GM18873 (cell line): Measurements from ENCODE around the gene HAT1.
A peak's percentile ranks its signal among the peaks of the same experiment; 100 is the strongest.
"Not testable (repeated sequence)": the region's sequence is repeated elsewhere in the genome, so short reads cannot be mapped to it uniquely, and the experiment has no call there.

Source experiments
- ATAC-seq: cut with Tn5 transposase; IDR thresholded peaks from one replicate; pipeline ENCODE4 v1.9.1; 2021; ENCODE audit warnings: mild to moderate bottlenecking, moderate library complexity, moderate number of reproducible peaks; ENCODE audit not compliant: unreplicated experiment, low FRiP score

Gene HAT1

GRCh38 chr2:171966235-171966634 lies 44.0 kb downstream of the HAT1 start:
- ATAC-seq: no peak

DNA sequence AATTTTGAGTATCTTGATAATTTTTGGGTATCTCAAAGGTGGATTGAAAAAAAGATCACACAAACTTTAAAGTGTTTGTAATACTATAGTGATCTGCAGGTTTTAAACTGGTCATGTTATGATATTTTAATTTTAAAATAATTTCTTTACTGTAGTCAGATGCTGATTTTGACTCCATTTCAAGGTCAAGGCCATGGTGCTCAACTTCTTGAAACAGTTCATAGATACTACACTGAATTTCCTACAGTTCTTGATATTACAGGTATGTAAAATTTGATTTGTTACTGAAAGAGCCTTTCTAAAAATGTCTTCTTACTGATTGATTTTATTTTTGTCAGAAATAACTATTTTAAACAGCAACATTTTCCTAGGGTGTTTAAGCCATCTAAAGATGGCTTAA lies 44.4 kb downstream of the HAT1 start:
- ATAC-seq: no peak

DNA sequence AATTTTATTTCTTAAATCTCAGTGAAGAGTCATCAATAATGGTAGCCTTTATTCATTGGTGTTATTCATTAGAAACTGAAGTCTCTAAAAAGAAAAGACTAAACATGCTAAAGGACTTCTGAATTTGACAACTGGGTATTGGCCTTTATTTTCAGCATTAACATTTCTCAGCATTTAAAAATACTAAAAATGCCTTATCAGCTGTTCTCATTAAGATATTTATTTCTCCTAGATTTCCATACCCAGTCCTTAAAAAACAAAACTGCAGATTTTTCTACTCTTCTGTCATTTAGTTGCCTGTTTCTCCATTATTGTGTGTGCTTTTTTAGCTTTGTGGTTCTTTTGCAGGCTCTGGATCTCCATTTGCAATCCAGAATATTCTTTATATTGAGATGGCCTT lies 46.2 kb downstream of the HAT1 start:
- no peak for ATAC-seq

DNA sequence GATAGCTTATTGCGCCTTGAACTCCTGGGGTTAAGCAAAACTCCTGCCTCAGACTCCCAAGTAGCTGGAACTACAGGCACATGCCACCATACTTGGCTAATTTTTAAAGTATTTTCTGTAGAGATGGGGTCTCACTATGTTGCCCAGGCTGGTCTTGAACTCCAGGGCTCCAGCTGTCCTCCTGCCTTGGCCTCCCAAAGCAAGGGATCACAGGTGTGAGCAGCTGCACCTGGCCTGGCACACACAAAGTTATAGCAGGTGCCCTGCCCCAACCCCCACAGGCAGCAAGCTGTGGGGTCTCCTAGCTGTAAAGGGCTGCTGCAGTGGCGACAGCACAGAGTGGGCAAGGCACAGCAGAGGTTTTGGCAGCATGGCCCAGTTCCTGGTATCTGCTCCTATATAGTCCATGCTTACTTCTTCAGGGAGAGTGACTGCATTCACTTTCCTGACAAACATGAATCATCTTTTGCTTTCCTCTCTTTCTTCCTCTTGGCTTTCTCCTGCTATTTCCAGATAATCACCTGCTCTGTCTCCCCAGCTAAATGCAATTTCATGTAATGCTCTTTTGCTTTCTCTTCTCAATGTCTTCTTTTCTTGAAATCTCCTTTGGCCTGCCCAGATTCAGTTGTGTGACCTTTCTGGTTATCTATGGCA lies 50.2 kb downstream of the HAT1 start:
- no peak for ATAC-seq

DNA sequence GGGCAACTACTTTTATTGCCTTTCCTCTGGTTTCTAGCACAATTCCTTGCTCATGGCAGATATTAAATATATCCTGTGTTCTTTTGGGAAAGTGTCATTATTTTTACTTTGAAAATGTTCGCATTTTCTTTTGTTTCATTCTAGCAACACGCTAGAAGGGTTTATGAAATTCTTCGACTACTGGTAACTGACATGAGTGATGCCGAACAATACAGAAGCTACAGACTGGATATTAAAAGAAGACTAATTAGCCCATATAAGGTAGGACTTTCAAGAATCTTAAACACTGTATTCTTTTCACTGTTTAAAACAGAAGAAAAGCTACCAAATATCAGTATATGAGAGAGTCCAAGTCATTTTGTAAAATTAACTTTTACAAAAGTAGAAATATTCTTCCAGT lies 56.8 kb downstream of the HAT1 start:
- ATAC-seq: no peak

- not testable (repeated sequence) for ATAC-seq
Measured at GRCh38 chr2:171983924-171984323, 61.7 kb downstream of the HAT1 start.

DNA sequence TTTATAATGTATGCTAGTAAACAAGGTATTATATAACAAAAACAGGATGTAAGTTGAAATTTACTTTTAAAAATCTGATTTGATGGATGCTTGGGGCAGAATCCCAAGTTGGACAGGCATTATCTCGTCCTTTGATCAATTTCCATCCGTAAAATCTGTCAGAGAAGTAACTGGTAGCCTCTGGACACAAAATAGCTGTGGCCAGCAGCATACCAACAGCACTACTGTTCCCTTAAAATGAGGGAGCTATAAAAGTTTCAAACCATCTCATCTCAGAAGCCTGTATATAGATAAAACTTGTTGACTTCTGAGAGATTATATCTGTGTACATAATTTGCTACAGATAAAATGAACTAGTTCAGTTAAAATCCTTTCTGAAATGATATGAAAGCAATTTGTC lies 62.8 kb downstream of the HAT1 start:
- no peak for ATAC-seq

GRCh38 chr2:171986778-171987177 lies 64.5 kb downstream of the HAT1 start:
- no peak for ATAC-seq

- no peak for ATAC-seq
Measured at GRCh38 chr2:171991027-171991426, 68.8 kb downstream of the HAT1 start.

DNA sequence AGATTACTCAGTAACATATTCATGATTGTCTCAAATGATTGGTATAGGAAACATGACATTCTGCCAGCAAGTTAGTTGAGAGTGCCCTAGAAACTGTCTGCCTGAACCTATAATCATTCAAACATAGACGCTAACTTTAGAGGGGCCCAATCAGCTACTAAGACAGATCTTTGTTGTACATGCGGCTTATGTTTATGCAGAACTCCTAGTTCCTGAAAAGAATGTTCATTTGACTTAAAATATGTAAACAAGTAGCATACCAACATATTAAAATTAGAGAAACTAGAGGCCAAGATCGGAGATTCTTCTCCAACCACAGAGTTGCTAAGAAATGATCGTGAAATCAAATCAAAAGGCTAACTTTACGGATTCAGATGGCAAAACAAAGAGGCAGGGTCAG lies 73.3 kb downstream of the HAT1 start:
- ATAC-seq: no peak

GRCh38 chr2:171996021-171996420 lies 73.8 kb downstream of the HAT1 start:
- ATAC-seq: no peak

GRCh38 chr2:171997031-171997430 lies 74.8 kb downstream of the HAT1 start:
- ATAC-seq: not testable (repeated sequence)

DNA sequence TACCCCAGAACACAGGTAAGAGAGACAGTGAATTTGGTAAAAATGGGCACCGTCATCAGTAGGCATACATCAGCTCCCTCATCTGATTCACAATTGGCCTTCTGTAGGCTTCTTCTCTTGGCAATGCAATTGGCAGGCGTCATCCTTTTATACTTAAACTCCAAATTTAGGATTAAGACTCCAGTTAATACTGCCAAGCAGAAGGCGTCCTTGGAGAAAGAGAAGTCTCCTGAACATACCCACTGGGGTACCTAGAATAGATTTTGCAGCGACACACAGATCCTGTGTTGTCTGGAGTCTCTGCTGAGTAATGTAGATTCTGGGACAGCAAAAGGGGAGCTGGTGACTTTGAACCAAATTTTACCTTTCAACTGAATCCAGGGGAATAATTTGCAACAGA lies 76.9 kb downstream of the HAT1 start:
- peak; percentile 6 for ATAC-seq

DNA sequence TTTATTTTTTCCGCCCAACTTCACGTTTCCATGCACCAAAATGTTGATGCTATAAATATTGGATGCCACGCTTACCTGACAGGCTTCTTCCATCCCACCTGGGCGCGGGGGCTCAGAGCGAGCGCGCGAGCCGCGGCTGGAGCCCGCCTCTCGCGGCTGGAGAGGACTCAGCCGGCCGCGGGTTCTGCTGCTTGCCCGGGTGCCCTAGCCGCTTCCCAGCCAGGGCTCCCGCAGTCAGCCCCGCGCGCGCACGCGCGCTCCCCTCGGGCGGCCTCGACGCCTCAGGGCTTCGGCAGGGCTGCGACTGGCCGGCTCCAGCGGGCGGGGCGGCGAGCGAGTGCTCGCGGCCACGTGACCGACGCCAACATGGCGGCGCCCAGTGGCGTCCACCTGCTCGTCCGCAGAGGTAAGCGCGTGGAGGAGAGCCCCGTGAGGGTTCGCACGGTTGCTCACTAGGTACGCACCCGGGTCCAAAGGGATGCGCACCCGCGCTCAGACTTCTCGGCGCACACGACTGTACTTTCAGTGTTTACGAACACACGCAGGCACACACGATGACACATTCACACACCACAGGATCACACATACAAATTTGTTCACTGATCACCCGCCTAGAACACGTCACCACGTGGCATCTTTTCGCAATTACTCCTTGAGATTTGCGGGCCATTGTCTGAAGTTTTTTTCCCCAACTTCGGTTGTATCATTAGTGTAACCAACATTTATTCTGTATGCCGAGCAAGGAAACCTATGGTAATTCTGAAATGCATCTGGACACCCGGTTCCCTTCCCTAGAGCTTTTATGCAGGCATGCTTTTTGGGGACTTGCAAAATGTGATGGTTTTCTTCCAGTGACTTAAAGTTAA lies 77.6 kb downstream of the HAT1 start, which contains the start of gene METAP1D:
METAP1D (plus strand) TSS at position 350 of the 866 bp plus-strand sequence; CDS start at position 367, 17 bp downstream.
- peak; percentile 90 for ATAC-seq

DNA sequence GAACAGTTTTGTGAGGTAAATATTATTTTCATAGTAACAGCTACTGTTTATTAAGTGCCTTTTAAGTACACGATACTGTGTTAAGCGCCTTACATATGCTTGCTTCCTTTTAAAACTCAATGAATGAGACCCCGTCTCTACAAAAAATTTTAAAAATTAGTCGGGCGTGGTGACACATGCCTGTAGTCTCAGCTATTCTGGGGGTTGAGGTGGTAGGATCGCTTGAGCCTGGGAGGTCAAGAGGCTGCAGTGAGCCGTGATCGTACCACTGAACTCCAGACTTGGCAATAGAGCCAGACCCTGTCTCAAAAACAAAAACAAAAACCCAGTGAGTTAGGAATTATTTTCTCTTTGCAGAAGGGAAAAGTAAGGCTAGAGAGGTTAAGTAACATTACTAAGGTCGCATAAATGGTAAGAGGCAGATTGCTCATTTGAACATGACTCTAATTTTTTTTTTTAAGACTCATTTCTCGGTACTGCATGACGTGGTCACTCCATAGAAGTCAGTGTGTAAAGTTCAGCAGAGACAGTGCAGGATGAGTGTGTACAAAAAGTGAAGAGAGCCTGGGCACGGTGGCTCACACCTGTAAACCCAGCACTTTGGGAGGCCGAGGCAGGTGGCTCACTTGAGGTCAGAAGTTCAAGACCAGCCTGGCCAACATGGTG lies 78.6 kb downstream of the HAT1 start:
- ATAC-seq: no peak

- ATAC-seq: no peak
Measured at GRCh38 chr2:172007372-172007771, 85.1 kb downstream of the HAT1 start.

- no peak for ATAC-seq
Measured at GRCh38 chr2:172009823-172010222, 87.6 kb downstream of the HAT1 start.

- ATAC-seq: no peak
Measured at GRCh38 chr2:172011812-172012575, 89.7 kb downstream of the HAT1 start.

DNA sequence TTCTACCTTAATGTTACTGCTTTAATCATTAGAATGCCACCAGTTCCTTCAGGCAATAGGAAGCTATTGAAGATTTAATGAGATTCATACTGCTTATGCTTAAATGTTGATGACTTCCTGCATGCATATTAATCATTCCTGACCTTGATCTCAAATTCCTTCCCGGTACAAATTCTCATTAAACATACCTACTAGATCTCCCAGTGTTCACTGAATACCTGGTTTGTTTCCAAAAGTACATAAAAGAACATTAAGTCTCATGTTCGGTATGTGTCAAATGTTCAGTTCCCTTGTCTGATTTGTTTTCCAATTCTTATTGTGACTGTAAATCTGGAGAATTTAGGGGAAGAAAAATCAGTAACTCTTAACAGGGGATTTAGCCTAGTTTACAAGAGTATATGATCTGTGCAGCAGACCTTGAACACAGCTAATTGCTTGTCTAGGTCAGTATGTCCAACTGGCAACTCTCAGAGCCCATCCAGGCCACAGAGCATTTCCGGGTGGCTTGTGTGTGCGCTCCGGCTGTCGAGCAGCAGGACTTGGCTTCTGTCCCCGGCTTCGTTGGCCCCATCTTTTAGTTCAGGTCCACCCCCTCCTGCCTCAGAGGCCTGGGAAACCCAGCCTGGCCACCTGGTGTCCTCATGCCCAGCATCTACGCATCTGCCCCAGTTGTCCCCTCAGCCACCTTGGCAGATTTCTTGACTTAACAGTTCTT lies 90.6 kb downstream of the HAT1 start:
- ATAC-seq: no peak

DNA sequence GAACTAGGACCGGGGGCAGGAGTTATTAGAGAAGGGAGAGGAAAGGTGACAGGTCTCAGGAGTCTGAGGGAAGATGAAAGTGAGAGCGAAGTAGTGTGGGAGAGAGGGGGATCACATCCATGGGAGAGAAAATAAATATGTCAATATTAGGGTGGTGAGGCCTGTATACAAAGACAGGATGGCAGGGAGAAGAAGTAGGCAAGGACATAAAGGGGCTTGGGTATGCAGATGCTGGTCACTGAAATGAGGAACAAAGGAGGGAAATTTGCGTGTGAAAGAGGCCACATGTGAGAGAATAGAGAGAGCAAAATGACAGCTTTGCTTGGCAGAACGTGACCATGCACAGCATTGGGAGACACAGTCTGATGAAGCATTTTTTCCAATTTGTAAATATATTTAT lies 91.1 kb downstream of the HAT1 start:
- no peak for ATAC-seq
